HUES64 (cell line): ENCODE measurements around the gene SNRNP200.

Experiments used
- H3K27ac ChIP-seq: 2 replicates; pipeline ENCODE4 v1.7.0; 2013; ENCODE audit warnings: low read depth, low read length, inconsistent platforms
- H3K27me3 ChIP-seq: 2 replicates; pipeline ENCODE4 v1.6.1; 2013; ENCODE audit warnings: mild to moderate bottlenecking, low read length; ENCODE audit not compliant: insufficient read depth
- H3K36me3 ChIP-seq: 2 replicates; pipeline ENCODE4 v1.6.1; 2013; ENCODE audit warnings: mild to moderate bottlenecking, low read length; ENCODE audit not compliant: insufficient read depth
- H3K4me1 ChIP-seq: 2 replicates; pipeline ENCODE4 v1.6.1; 2013; ENCODE audit warnings: mild to moderate bottlenecking, low read length, moderate library complexity; ENCODE audit not compliant: insufficient read depth
- H3K4me3 ChIP-seq: 2 replicates; pipeline ENCODE4 v1.5.1; 2013; ENCODE audit warnings: mild to moderate bottlenecking, low read length, moderate library complexity
- H3K9ac ChIP-seq: 2 replicates; pipeline ENCODE4 v1.6.1; 2013; ENCODE audit warnings: mild to moderate bottlenecking, low read depth, low read length
- H3K9me3 ChIP-seq: 2 replicates; pipeline ENCODE4 v1.6.1; 2013; ENCODE audit warnings: low read depth, low read length; ENCODE audit not compliant: insufficient read depth
- WGBS: fragments of 150-250, 120-280 bp; methylation state at CpG from one replicate; pipeline ENCODE4 v1.1.7; 2013; ENCODE audit warnings: missing lambda C conversion rate; 5-methylcytosine and 5-hydroxymethylcytosine counted together

SNRNP200 gene

DNA sequence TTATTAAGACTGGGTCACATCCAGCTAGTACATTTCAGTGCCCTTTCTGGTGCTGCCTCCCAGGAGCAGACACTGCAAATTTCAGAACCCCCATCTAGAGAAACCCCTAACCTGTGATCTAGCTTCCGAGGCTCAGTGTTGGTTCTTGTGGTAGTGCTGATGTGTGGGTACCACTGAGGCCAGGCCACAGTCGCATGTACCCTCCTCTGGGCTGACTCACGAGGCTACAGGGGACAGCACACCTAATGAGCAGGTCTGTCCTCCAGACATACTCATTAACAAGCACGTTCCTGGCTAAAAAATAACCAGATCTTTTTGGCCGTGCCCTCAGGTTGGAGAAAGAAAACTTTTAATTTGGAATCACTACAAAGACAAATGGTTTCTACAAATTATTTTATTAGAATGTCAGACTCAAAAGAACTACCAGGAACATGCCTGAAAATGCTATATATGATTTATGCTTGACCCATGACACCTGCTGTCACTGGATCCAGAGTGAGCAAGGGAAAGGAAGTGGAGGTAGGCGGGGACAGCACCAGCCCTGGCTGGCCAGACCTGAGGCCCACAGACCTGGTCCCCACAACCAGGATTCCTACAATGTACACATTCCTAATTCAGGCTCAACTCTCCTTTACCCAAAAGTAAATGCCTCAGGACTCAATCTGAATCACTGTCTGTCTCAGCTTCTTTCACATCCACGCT, 30.8 kb downstream of the SNRNP200 start:
- 95% methylated on average over 6 of the region's 7 CpGs for WGBS
- no peaks in the 10 kb centered on the region for H3K9me3 ChIP-seq
- peaks cover 88% of the 10 kb centered on the region for H3K36me3 ChIP-seq

DNA sequence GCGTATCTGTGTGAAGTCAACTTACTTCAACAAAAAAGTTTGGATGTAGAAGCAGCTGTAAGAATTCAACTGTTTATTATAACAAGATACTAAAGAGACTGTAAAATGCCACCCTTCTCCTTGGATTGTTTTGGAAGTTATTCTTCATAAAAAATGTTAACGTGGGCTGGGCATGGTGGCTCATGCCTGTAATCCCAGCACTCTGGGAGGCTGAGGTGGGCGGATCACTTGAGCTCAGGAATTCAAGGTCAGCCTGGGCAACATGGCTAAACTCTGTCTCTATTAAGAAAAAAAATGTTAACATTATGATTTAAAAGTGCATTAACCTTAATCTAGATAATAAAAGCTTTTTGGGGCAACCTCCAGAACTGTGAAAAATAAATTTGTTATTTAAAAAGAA, 31.6 kb downstream of the SNRNP200 start:
- no peak overlapping the region for H3K9ac ChIP-seq
- H3K9me3 ChIP-seq = no peaks in the 10 kb centered on the region
- 84% methylated on average over 3 of the region's 3 CpGs for WGBS
- peaks cover 88% of the 10 kb centered on the region for H3K36me3 ChIP-seq
- H3K27me3 ChIP-seq = no peaks in the 10 kb centered on the region
- H3K27ac ChIP-seq = no peak overlapping the region
- H3K4me3 ChIP-seq = no peak overlapping the region
- H3K4me1 ChIP-seq = no peaks in the 10 kb centered on the region

More for the DNA sequence above, 30.8 kb downstream of the SNRNP200 start:
- Histone ChIP-seq H3K9ac (no peak overlapping the region), H3K4me3 (no peak overlapping the region), H3K4me1 (no peaks in the 10 kb centered on the region), H3K27ac (no peak overlapping the region), H3K27me3 (no peaks in the 10 kb centered on the region)

DNA sequence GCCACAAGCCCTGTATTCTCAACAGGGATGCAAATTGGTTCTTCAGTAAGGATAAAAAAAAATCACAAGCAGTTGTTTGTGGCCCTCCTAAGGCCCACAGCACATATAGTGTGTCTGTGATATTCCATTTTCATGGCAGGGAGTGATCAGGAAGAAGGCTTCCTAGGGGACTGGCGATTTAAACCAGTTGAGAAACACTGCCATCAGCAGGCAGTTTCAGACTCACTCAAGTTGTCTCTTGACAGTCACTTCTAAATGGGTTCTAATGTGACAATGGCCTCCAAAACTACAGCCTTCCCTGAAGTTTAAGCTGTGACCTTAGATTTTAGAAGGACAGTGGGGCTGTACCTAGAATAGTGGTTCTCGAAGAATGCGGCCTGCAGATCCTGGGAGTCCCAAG, 33.4 kb downstream of the SNRNP200 start:
- 90% methylated on average over 3 of the region's 3 CpGs for WGBS
- H3K27me3 ChIP-seq = no peaks in the 10 kb centered on the region
- no peak overlapping the region for H3K4me3 ChIP-seq
- no peaks in the 10 kb centered on the region for H3K4me1 ChIP-seq
- no peaks in the 10 kb centered on the region for H3K9me3 ChIP-seq
- H3K9ac ChIP-seq = no peak overlapping the region
- H3K36me3 ChIP-seq = peaks cover 84% of the 10 kb centered on the region
- H3K27ac ChIP-seq = no peak overlapping the region

DNA sequence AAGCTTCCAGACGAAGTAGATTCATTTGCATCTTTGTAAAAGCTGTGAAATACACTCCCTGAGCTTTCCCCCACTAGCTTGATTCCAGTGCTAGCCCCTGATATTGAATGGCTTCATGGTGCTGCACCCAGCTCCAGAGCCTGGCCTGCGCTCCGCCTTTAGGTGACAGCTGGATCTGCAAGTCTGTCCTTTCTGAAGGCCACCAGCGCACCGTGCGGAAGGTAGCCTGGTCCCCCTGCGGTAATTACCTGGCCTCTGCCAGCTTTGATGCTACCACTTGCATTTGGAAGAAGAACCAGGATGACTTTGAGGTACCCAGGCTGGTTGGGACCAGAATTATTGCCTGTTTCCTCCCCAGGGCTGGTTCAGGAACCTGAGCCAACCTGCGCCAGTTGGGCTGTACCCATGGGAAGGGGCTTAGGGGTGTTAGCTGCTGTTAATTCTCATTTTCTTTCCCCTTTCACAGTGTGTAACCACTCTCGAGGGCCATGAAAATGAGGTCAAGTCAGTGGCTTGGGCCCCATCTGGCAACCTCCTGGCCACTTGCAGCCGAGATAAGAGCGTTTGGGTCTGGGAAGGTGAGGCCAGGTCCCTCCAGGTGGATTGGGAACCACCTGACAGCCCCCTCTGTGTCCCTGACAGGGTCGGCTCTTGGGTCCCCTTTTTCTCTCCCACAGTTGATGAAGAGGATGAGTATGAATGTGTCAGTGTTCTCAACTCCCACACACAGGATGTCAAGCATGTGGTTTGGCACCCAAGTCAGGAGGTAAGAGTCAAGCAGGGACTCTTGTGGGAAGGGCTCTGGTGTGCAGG, 38.0 kb downstream of the SNRNP200 start:
- Histone ChIP-seq H3K27ac (no peak overlapping the region), H3K36me3 (peaks cover 42% of the 10 kb centered on the region), H3K9ac (no peak overlapping the region), H3K4me3 (peak overlapping the region; percentile 96), H3K27me3 (no peaks in the 10 kb centered on the region), H3K4me1 (peaks cover 8% of the 10 kb centered on the region), H3K9me3 (no peaks in the 10 kb centered on the region)
- 80% methylated on average over 12 of the region's 12 CpGs for WGBS

DNA sequence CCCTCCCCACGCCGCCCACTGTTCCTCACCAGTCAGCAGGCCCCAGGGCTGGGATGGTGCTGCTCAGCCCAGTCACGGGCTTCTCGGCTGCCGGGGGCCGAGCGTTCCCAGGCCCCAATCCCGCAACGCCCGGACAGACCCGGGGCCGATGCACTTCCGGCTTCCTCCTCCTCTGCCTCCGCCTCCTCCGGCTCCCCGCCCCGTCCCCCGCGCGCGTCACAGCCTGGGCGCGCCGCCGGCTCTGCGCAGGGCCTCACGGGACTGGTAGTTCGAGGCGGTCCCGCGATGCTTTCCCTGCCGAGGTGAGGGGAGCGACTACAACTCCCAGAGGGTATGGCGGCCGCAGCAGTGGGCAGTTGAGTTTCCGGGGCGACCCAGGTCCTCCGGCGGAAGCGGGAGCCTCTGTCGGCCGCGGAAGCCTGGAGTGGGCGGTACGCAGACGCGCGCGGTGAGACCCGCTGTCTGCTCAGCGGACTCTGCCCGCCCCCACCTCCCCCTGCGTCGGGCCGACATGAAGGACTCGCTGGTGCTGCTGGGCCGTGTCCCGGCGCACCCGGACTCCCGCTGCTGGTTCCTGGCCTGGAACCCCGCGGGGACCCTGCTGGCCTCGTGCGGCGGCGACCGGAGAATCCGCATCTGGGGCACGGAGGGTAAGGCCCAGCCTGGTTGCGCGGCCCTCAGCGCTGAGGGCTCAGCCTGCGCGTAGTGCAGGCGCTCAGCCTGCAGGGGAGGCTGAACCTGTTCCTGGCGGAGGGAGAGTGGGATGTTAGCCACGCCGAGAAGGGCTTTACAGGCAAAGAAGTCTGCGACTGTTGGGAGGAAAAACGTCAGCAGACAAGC, 39.3 kb downstream of the SNRNP200 start, which contains the start of the genes CIAO1 and TMEM127:
CIAO1 (plus strand) TSS at position 386 of the 840 bp plus-strand sequence; CDS start at position 512, 126 bp downstream.
TMEM127 (minus strand) TSS at position 158 of the 840 bp plus-strand sequence. CDS start 616 bp downstream, outside the sequence.
- Histone ChIP-seq H3K4me1 (peaks cover 10% of the 10 kb centered on the region), H3K4me3 (peak within 1 kb of the TSS; percentile 96), H3K27me3 (no peaks in the 10 kb centered on the region), H3K36me3 (peaks cover 31% of the 10 kb centered on the region), H3K9me3 (no peaks in the 10 kb centered on the region), H3K9ac (peak within 1 kb of the TSS; percentile 86), H3K27ac (peak within 1 kb of the TSS; percentile 76; the same call in 1 of the 2 replicates)
- under 1% methylated on average over 81 of the region's 81 CpGs for WGBS

DNA sequence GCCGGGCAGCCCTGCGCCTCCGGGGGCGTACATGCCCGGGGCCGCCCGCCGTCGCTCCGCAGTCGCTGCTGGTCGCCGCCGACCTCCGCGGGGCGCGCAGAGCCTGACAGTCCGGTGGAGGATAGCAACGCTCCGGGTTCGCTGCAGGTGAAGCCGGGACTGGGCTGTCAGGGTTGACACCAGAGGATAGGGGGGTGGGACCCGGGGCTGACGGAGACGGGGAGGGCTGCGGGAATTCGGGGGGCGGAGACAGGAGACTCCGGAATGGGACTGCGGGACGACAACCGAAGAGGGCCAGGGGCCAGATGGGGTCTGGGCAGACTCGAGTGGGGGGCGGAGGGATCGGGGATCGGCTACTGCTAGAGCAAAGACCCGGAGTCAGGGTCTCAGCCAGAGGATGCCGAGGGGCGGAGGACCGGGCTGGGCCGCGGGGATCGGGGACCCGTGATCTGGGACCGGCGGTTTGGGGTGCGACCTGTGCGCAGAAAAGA, 40.0 kb downstream of the SNRNP200 start:
- Histone ChIP-seq H3K27me3 (no peaks in the 10 kb centered on the region), H3K27ac (peak overlapping the region; percentile 76; the same call in 1 of the 2 replicates), H3K4me1 (peaks cover 13% of the 10 kb centered on the region), H3K9me3 (no peaks in the 10 kb centered on the region), H3K4me3 (peak overlapping the region; percentile 96), H3K9ac (peak overlapping the region; percentile 66), H3K36me3 (peaks cover 27% of the 10 kb centered on the region)
- WGBS = under 1% methylated on average over 49 of the region's 49 CpGs

DNA sequence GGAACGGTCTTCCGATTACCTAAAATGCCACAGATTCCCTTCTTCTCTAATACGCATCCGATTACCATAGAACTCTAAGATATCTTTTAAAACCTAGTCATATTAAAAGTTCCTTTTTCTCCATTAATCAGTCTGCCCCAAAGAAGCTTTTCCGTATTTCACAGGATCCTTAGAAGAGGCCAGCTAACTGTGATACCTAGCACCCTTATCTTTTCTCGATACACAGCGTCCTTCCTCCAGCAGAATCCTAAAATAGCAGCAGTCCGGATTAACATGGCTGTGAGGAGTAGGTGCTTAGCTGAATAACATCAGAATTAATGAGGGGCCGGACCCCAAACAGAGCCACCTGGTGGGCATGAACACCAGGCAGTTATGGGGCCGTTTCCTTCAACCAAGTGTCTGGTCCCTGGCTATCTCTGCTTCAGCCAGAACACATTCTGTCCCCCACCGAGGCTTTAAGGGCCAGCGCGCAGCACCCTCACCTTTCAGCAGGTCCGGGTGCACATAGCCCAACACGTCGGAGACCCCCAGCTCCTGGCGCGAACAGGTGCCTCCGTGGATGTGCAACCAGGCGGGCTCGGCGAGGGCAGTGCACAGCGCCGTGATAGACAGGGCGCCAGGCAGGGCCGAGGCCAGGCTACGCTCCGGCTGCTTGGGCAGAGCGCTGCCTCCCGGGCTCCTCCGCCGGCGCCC, 40.5 kb downstream of the SNRNP200 start:
- Histone ChIP-seq H3K4me3 (peak overlapping the region; percentile 96), H3K36me3 (peaks cover 24% of the 10 kb centered on the region), H3K27me3 (no peaks in the 10 kb centered on the region), H3K4me1 (peaks cover 16% of the 10 kb centered on the region), H3K9ac (peak overlapping the region; percentile 66), H3K9me3 (no peaks in the 10 kb centered on the region), H3K27ac (no peak overlapping the region)
- WGBS = 25% methylated on average over 33 of the region's 33 CpGs

DNA sequence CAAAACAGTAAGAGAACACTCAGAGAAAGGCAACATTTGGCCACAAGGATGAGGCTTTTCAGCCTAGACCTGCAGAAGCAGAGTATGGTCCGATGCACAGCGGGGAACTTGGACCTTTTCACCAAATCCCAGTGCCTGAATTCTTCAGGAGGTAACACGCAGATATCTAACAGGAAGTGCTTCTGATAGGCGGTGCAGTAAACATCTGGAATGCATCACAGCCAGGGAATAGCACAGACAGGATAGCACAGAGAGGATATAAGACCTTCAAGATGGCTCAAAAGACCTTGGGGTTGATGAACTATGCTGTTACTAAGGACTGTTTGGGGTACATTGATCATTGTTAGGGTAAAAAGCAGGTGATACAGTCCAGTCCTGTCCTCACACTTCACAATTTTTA, 41.3 kb downstream of the SNRNP200 start:
- no peak overlapping the region for H3K9ac ChIP-seq
- H3K4me1 ChIP-seq = peaks cover 16% of the 10 kb centered on the region

DNA sequence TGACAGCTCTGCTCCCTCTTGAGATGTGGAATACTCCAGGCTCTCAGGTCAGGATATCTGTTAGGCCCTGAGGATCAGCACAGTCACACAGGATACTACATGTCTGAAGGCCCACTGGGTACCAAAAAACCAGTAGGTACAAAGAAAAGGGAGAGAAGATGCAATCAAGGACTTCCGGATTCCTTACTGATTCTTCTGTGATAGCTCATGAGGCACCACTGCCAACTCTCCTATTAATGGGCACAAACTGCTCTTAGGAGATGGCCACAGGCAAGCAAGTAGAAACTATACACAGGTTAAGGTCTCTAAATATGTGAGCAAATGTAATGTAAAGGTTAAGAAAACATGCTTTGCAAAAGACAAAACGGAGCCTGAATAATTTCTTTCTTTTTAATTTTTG, 43.0 kb downstream of the SNRNP200 start:
- peaks cover 16% of the 10 kb centered on the region for H3K4me1 ChIP-seq
- 95% methylated on average over 2 of the region's 2 CpGs for WGBS
- H3K9ac ChIP-seq = no peak overlapping the region
- peaks cover 8% of the 10 kb centered on the region; the same call in 1 of the 2 replicates for H3K36me3 ChIP-seq
- H3K9me3 ChIP-seq = no peaks in the 10 kb centered on the region
- H3K27ac ChIP-seq = no peak overlapping the region
- H3K27me3 ChIP-seq = no peaks in the 10 kb centered on the region
- no peak overlapping the region for H3K4me3 ChIP-seq

More for the DNA sequence above, 41.3 kb downstream of the SNRNP200 start:
- Histone ChIP-seq H3K4me3 (no peak overlapping the region), H3K9me3 (no peaks in the 10 kb centered on the region), H3K27ac (no peak overlapping the region), H3K27me3 (no peaks in the 10 kb centered on the region), H3K36me3 (peaks cover 19% of the 10 kb centered on the region)
- WGBS = 92% methylated on average over 4 of the region's 4 CpGs

DNA sequence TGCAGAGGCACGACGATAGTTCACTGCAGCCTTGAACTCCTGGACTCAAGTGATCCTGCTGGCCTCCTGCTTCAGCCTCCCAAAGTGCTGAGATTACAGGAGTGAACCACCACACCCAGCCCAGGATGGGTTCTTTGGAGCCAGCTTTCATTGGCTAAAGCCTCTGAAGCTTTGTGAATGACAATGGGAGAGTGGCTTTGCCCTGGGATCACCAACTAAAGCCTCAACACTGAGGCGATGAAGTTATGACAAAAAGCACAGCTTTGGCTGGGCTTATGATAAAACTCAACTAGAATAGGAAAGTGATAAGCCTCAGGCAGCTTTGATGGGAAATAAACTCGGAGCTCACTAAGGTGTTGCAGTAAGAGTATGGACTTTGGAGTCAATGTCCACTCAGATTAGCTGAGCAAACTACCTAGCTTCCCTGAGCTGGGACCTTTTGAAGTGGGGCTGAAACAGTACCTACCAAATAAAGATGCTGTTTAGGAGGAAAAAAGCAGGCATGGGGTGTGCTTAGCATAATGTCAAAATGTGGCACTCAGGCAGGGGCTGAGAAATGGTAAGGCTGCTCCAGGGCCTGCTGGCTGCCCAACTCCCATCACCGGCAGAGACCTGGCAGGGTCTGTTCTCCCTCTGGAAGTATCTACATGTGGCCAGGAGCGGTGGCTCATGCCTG, 43.9 kb downstream of the SNRNP200 start:
- 90% methylated on average over 6 of the region's 6 CpGs for WGBS
- Histone ChIP-seq H3K27me3 (no peaks in the 10 kb centered on the region), H3K27ac (no peak overlapping the region), H3K9me3 (no peaks in the 10 kb centered on the region), H3K4me3 (no peak overlapping the region), H3K36me3 (peaks cover 8% of the 10 kb centered on the region; the same call in 1 of the 2 replicates), H3K4me1 (peaks cover 16% of the 10 kb centered on the region), H3K9ac (no peak overlapping the region)
